PC-3 (cell line): ENCODE data around the gene NPNT. TPM values are rescaled to one million over a fixed set of nuclear protein-coding genes. Genes with fewer than 3 reads are reported as not detected.

ENCODE experiments used
- ATAC-seq: fragments of 200-7000 bp; cut with Tn5 transposase; 2 replicates; pipeline ENCODE4 v1.9.1; 2020; ENCODE audit warnings: mild to moderate bottlenecking, moderate library complexity
- BruUV-seq: library from RNA; stranded (reverse); fragments of 400-500 nt; replicated peaks from 2 replicates; lab custom pipeline; 2021; lab: Mats Ljungman, UMichigan
- CTCF ChIA-PET: fragments of 300-600 bp; sonication (Branson Sonifier 250); formaldehyde crosslinking; loops from one replicate; lab custom pipeline; 2022; ENCODE audit warnings: antibody characterized with exemption; lab: Charles Lee
- POLR2A ChIA-PET: fragments of 300-600 bp; sonication (Branson Sonifier 250); formaldehyde crosslinking; loops from one replicate; lab custom pipeline; 2022; ENCODE audit warnings: antibody characterized with exemption; ENCODE audit not compliant: unreplicated experiment; lab: Charles Lee
- DNase-seq: peaks from one replicate; pipeline ENCODE4 v3.0.0-alpha.2; 2015
- H2AFZ ChIP-seq: fragments of 300-600 bp; sonication (generic); 2 replicates; pipeline ENCODE4 v1.6.0; 2016; ENCODE audit warnings: antibody characterized with exemption, low read length
- H3F3A ChIP-seq: fragments of 300-600 bp; sonication (generic); one replicate; pipeline ENCODE4 v1.6.0; 2017; ENCODE audit warnings: antibody characterized with exemption, low read length, control low read depth, mild to moderate bottlenecking; ENCODE audit not compliant: unreplicated experiment
- H3K27ac ChIP-seq: fragments of 300-600 bp; sonication (generic); 2 replicates; pipeline ENCODE4 v1.5.1; 2016; ENCODE audit warnings: mild to moderate bottlenecking, low read length
- H3K27me3 ChIP-seq: fragments of 300-600 bp; sonication (generic); 2 replicates; pipeline ENCODE4 v1.6.1; 2016; ENCODE audit warnings: low read length, mixed read lengths
- H3K36me3 ChIP-seq: fragments of 300-600 bp; sonication (generic); 2 replicates; pipeline ENCODE4 v1.6.1; 2016; ENCODE audit warnings: low read depth, mixed run types, low read length, mixed read lengths
- H3K4me1 ChIP-seq: fragments of 300-600 bp; sonication (generic); 2 replicates; pipeline ENCODE4 v1.5.1; 2016; ENCODE audit warnings: low read length; ENCODE audit not compliant: insufficient read depth
- H3K4me2 ChIP-seq: fragments of 300-600 bp; sonication (generic); 2 replicates; pipeline ENCODE4 v1.6.0; 2016; ENCODE audit warnings: low read length
- H3K4me3 ChIP-seq: fragments of 300-600 bp; sonication (generic); 2 replicates; pipeline ENCODE4 v1.5.1; 2016; ENCODE audit warnings: mild to moderate bottlenecking, low read length, mixed read lengths
- H3K79me2 ChIP-seq: fragments of 300-600 bp; sonication (generic); 2 replicates; pipeline ENCODE4 v1.6.1; 2017; ENCODE audit warnings: low read length, mixed read lengths
- H3K9ac ChIP-seq: fragments of 300-600 bp; sonication (generic); 2 replicates; pipeline ENCODE4 v1.6.0; 2016; ENCODE audit warnings: mild to moderate bottlenecking, low read length
- H3K9me2 ChIP-seq: fragments of 300-600 bp; sonication (generic); replicated peaks from 2 replicates; pipeline ENCODE4 v1.6.1; 2016; ENCODE audit warnings: mixed run types, low read length, mixed read lengths
- H3K9me3 ChIP-seq: fragments of 300-600 bp; sonication (generic); 2 replicates; pipeline ENCODE4 v1.6.1; 2016; ENCODE audit warnings: low read length, mixed read lengths
- H4K20me1 ChIP-seq: fragments of 300-600 bp; sonication (generic); 2 replicates; pipeline ENCODE4 v1.6.1; 2016; ENCODE audit warnings: low read length, mixed read lengths
- CTCF ChIP-seq: fragments of 300-600 bp; sonication (generic); conservative IDR thresholded peaks from 2 replicates; pipeline ENCODE4 v1.5.1; 2017; ENCODE audit warnings: antibody characterized with exemption, low read depth, mild to moderate bottlenecking, low read length
- EZH2 ChIP-seq: fragments of 300-600 bp; sonication (generic); IDR thresholded peaks from one replicate; pipeline ENCODE4 v1.6.1; 2017; ENCODE audit warnings: antibody characterized with exemption, mild to moderate bottlenecking, low read length; ENCODE audit not compliant: unreplicated experiment
- EZH2phosphoT487 ChIP-seq: fragments of 300-600 bp; sonication (generic); IDR thresholded peaks from 2 replicates; pipeline ENCODE4 v1.6.1; 2018; ENCODE audit warnings: mild to moderate bottlenecking, antibody characterized with exemption, low read length, borderline replicate concordance
- intact Hi-C: fragments of 100-400 bp; cut with micrococcal nuclease; formaldehyde crosslinking; loops from 2 replicates; pipeline ENCODE4 v1.9.0; 2023
- total RNA-seq: library from RNA; depleted of rRNA; stranded (reverse); fragments of >200 nt; gene quantifications from 2 replicates; pipeline ENCODE4 v1.2.3, GENCODE V29; 2014; rRNA removed

Gene NPNT
- total RNA-seq, 1 experiment from 2014 or later: 29.7 TPM

- intact Hi-C loops: no loop called here
- Histone ChIP-seq H3K27ac (no peak overlapping the region), H3K4me3 (no peak overlapping the region), H3K4me2 (no peak overlapping the region), H3K4me1 (no peaks in the 10 kb centered on the region), H2AFZ (no peak overlapping the region), H3K9ac (no peak overlapping the region), H3K79me2 (no peaks in the 10 kb centered on the region), H3F3A (no peaks in the 10 kb centered on the region), H3K36me3 (no peaks in the 10 kb centered on the region), H3K9me3 (no peaks in the 10 kb centered on the region), H4K20me1 (no peaks in the 10 kb centered on the region), H3K9me2 (no peaks in the 10 kb centered on the region), H3K27me3 (no peaks in the 10 kb centered on the region)
- ChIA-PET POLR2A (no interaction called here), CTCF (no interaction called here)
- no TSS peak for BruUV-seq
- ATAC-seq (no peak), DNase-seq (no peak)
- TF ChIP-seq CTCF: no peak
- TF ChIP-seq EZH2phosphoT487: no peak
- no peak for TF ChIP-seq EZH2
Measured at GRCh38 chr4:106019771-106020170, 124.5 kb downstream of the NPNT start.

Other genes with a start within 250 kb of the NPNT start
- gene INTS12, start 186.8 kb upstream of the NPNT start, total RNA-seq: 12.6 and 13.3 TPM in 2 replicates
- gene GSTCD, start 186.7 kb upstream of the NPNT start, total RNA-seq: 12.1 and 15.4 TPM in 2 replicates